Measurements from ENCODE around the gene TRIP6.

TRIP6 gene

DNA sequence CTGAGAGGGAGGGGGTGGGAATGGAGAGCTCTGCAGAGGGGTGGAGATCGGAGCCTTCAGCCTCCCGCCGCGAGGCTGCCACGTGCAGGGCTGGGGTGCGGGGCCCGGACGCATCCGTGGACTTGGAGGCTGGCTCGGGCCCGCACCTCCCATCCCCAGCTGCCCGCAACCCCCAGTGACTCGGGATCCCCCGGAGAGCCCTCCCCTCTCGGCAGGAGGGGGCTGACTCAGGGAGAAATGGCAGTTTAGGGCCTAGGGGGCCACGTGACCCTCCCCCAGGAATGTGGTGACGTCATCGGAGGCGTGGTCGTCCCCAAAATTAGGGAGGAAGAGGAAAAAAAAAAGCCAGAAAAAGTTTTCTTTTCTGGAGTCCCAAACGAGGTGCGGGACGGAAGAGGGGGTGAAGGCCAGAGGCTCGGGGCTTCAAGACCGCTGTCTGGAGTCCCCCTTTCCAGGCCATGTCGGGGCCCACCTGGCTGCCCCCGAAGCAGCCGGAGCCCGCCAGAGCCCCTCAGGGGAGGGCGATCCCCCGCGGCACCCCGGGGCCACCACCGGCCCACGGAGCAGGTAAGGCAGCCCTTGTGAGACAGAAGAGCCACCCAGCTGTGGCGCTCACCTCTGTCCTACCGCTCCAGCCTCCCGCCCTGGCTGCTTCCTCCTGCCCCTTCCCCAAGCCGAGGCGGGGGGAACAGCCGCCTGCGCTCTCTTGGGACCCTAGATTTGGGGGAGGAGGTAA is at the start of gene TRIP6:
TRIP6 (plus strand) TSS at position 348 of the 736 bp plus-strand sequence; CDS start at position 459, 111 bp downstream.
- DNase-seq: no peak

- no peak for DNase-seq
These were observed 48.8 kb upstream of the TRIP6 start for GRCh38 chr7:100818366-100818765.

DNA sequence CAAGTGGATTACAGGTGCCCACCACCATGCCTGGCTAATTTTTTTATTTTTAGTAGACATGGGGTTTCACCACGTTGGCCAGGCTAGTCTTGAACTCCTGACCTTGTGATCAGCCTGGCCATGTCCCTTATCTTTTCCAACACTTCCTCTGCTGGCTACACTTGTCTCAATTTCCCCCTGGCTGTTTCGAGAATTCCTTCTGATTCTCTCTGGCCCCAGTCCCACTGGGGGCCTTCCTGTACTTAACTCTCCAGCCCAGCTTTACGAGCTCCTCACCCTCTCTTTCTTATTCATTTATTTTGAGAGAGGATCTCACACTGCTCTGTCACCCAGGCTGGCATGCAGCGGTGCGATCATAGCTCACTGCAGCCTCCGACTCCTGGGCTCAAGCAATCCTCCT is 48.4 kb upstream of the TRIP6 start:
- DNase-seq: no peak

- DNase-seq: no peak
These were observed 47.6 kb upstream of the TRIP6 start for GRCh38 chr7:100819586-100819985.

GRCh38 chr7:100822236-100823139 is 44.7 kb upstream of the TRIP6 start:
- DNase-seq: no peak

- no peak for DNase-seq
These were observed 44.1 kb upstream of the TRIP6 start for GRCh38 chr7:100823140-100823525.

GRCh38 chr7:100823534-100823933 is 43.7 kb upstream of the TRIP6 start:
- no peak for DNase-seq

GRCh38 chr7:100824499-100825214 is 42.5 kb upstream of the TRIP6 start:
- no peak for DNase-seq

DNA sequence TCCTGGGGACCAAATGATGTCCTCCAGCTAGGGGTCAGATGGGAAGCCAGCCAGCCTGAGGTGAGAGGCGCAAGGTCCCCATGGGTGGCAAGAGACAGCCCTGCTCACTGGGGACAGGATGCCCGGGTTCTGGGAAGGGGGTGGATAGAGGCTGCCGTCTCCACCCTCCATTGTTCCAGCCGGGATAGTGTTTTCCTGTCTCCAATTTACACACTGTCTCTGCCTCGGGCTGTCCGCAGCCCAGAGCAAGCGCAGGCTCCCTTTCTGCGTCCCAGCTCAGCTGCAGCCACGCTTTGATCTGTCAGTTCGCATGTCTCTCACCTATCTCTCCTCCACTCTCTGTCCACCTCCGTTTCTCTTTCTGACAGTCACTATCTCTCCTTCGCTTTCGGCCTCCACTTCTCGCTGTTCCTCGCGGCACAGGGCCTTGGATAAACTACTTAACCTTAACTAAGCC is 41.9 kb upstream of the TRIP6 start:
- DNase-seq: peak in 1 of 2 experiments; percentile 56

DNA sequence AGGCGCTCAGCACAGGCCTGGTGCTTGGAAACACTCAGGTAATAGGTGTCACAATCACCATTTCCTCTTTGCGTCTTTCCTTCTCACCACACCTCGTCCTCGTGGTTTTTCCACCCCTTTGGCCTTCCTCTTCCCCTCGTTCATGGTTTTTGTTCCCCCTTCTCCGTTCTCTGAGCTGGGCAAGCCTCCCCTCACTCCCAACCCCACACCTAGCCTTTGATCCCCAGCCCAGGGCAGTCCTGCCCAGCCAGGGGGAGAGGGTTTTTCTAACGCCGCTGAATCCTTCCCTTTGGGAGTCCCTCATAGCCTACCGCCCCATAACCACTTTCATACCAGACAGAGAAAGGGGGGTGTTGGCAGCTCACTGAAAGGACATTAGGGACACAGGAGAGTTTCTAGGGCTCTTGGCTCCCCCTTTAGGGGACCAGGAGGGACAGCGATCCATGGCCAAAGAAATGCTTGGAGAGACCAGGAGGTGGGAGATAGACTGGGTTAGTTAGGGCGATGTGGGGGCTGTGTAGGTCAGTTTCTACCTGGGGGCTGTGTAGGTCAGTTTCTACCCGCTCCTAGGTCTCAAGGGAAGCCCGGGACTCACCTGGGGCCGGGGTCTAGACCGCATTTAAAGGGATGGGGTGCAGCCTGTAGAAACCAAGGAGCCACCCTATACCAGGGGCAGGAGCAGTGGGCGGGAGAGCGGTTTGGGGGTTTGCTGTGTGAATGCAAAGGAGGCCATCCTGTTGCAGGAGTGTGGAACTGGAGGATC is 41.3 kb upstream of the TRIP6 start:
- DNase-seq: peak in 1 of 2 experiments; percentile 20

DNA sequence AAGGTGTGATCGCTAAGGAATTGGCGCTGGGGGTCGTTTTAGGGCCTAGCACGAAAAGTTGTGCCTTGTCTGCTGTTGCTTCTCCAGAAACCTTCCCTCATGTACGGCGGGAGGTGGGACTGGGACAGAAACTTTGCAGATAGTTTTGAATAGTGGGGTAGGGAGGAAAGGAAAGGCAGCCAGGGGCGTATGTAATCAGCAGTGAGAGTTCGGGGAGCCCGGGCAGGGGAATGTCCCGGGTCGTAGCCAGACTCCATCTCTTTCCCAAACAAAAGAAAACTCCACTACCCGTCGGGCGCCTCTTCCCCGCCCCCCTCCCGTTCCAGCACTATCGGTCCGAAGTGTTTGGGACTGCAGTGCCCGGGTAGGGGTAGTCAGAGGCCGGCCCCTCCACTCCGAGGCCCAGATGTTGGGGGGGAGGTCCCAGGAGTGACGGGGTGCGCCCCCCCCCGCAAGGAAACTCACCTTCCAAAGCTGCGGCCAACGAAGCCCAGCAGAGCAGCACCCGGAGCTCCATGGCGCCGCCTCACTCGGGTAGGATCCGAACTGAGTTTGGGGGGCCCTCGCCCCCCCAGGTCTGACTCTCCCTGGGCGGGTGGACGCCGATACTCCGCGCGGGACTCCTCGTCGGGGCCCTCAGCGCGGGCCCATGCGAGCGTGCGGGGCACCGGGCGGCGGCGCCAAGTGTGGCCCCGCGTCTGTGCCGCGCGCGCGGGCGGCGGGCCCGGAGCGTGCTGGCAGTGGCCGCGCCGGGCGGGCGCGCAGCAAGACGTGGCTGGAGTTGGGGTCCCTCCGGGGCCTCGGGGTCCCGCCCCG is 40.5 kb upstream of the TRIP6 start:
- DNase-seq: no peak

DNA sequence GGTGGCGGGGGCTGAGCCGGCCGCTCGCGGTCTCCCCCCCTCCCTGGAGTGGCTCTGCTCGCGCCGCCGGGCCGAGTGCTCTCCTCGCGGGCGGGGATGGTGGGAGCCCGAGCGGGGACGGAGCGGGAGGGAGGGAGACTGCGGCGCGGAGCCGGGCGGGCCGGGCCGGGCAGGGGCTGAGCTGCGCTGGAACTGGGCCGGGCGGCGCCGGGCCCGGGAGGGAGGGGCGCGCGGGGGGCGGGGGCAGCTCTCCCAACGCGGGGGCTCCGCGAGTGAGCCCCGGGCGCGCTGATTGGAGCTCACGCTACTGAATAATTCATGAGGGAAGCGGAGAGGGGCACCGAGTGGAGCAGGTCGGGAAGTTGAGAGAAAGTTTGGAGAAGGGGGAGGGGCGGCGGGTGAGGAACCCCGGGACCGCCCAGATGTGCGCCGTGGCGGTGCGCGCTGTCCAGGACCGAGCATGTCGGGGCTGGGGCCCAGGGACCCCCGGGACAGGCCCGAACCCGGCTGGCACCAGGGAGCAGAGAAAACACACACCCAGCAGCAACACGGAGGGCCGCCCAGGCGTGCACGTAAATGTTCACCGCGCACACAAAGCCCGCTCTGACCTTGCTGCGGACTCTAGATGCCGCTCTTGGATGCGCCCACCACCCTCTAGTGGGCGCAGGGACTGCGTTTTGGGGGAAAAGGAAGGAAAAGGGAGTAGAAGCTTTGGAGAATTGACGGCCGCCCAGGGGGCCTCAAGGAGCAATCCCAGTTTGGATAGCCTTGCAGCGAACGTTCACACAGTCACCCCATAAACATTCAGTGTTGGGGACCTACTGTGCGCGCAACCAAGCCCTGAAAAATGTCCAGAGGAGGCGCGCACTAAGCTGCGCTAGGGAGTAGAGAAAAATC is 39.6 kb upstream of the TRIP6 start, which contains the start of gene EPHB4:
EPHB4 (minus strand) TSS at position 194 of the 897 bp plus-strand sequence. CDS start 493 bp downstream, outside the sequence.
- no peak for DNase-seq

- DNase-seq: no peak
These were observed 38.0 kb upstream of the TRIP6 start for GRCh38 chr7:100829150-100829716.

GRCh38 chr7:100830396-100830795 is 36.8 kb upstream of the TRIP6 start:
- no peak for DNase-seq

DNA sequence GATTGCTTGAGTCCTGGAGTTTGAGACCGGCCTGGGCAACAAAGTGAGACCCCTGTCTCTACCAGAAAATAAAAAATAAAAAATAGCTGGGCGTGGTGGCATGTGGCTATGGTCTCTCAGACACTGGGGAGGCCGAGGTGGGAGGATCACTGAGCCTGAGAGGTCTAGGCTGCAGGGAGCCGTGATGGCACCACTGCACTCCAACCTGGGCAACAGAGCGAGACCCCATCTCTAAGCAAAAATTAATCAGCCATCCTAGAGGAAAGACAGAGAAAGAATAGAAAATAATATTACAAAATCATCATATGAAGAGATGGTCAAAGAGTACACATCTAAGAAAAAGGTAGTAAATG is 34.9 kb upstream of the TRIP6 start:
- no peak for DNase-seq

GRCh38 chr7:100835903-100836811 is 31.0 kb upstream of the TRIP6 start:
- DNase-seq: no peak

DNA sequence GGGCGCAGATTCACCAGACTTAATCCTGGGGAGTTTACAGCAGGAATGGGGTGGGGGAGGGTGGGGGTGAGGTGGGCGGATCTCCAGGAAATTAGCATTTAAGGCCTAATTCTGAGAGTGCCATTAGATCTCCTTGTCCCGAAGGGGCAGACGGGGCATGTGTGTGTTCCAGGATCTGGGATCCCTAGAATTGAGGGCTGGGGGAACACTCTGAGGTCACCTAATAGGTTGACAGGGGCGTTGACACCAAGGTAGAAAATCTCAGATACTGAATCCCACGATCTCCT is 30.4 kb upstream of the TRIP6 start:
- no peak for DNase-seq

- DNase-seq: peak; percentile 58 to 90
These were observed 29.9 kb upstream of the TRIP6 start for GRCh38 chr7:100837099-100837836.
